NCI-H1930 (cell line): ENCODE results near the gene SSBP3.
"Not testable (repeated sequence)": the region's sequence is repeated elsewhere in the genome, so short reads cannot be mapped to it uniquely, and the experiment has no call there.

Experiments used
- DNase-seq, 2 experiments: peaks; one replicate each; lab custom pipeline; 2025; lab: John Stamatoyannopoulos, UW

Gene SSBP3

GRCh38 chr1:54220004-54220811, 186.0 kb downstream of the SSBP3 start:
- no peak for DNase-seq

- no peak for DNase-seq
Observed at GRCh38 chr1:54219688-54220003, 186.5 kb downstream of the SSBP3 start.

GRCh38 chr1:54218883-54219687, 187.1 kb downstream of the SSBP3 start:
- DNase-seq, result no peak

- no peak for DNase-seq
Observed at GRCh38 chr1:54215523-54215922, 190.7 kb downstream of the SSBP3 start.

GRCh38 chr1:54212872-54213271, 193.3 kb downstream of the SSBP3 start:
- no peak for DNase-seq

- DNase-seq, result not testable (repeated sequence)
Observed at GRCh38 chr1:54207896-54208295, 198.3 kb downstream of the SSBP3 start.

- DNase-seq, result no peak
Observed at GRCh38 chr1:54207287-54207686, 198.9 kb downstream of the SSBP3 start.

GRCh38 chr1:54204199-54204598, 202.0 kb downstream of the SSBP3 start:
- DNase-seq, result no peak

GRCh38 chr1:54200519-54200997, 205.6 kb downstream of the SSBP3 start:
- no peak for DNase-seq

GRCh38 chr1:54199765-54200518, 206.3 kb downstream of the SSBP3 start, which contains the start of the genes CYB5RL and MRPL37:
TSS of gene CYB5RL (minus strand) at chr1:54200030. CDS start at chr1:54195616, 4,414 bp downstream.
TSS of gene MRPL37 (plus strand) at chr1:54200167. CDS start at chr1:54200244, 77 bp downstream.
- peak; percentile 93 to 94 for DNase-seq

GRCh38 chr1:54199151-54199764, 206.9 kb downstream of the SSBP3 start:
- no peak for DNase-seq

- no peak for DNase-seq
Observed at GRCh38 chr1:54193453-54193852, 212.7 kb downstream of the SSBP3 start.

- DNase-seq, result no peak
Observed at GRCh38 chr1:54191525-54191924, 214.7 kb downstream of the SSBP3 start.

GRCh38 chr1:54190526-54190925, 215.7 kb downstream of the SSBP3 start:
- no peak for DNase-seq

GRCh38 chr1:54188291-54188690, 217.9 kb downstream of the SSBP3 start:
- DNase-seq, result no peak

GRCh38 chr1:54186056-54186455, 220.1 kb downstream of the SSBP3 start:
- DNase-seq, result no peak

- DNase-seq, result no peak
Observed at GRCh38 chr1:54180701-54181360, 225.4 kb downstream of the SSBP3 start.

- DNase-seq, result no peak
Observed at GRCh38 chr1:54178296-54179070, 227.7 kb downstream of the SSBP3 start.

- DNase-seq, result no peak
Observed at GRCh38 chr1:54177726-54178125, 228.5 kb downstream of the SSBP3 start.

GRCh38 chr1:54176621-54177327, 229.4 kb downstream of the SSBP3 start:
- no peak for DNase-seq
